Ovary (tissue), 3 donors: ENCODE results near the gene VSTM2B.

Source experiments
- CTCF ChIP-seq, 3 donors: fragments of 450-650 bp in 2 of 3; fragments of 200-600 bp in 1 of 3; IDR thresholded peaks; one replicate each; pipeline versions ENCODE4 v1.5.1 to v1.8.0; 2016 to 2022; ENCODE audit warnings: antibody characterized with exemption in 3 of 3, mild to moderate bottlenecking in 1 of 3
- EP300 ChIP-seq: sonication (generic); formaldehyde crosslinking; IDR thresholded peaks from one replicate; pipeline ENCODE4 v1.6.1; 2017; ENCODE audit warnings: antibody characterized with exemption
- POLR2A ChIP-seq: fragments of 450-650 bp; IDR thresholded peaks from one replicate; pipeline ENCODE4 v1.6.1; 2017; ENCODE audit warnings: antibody characterized with exemption, mild to moderate bottlenecking, moderate library complexity
- donor health status: DM: no; HTN: no; CAD: no.

DNA sequence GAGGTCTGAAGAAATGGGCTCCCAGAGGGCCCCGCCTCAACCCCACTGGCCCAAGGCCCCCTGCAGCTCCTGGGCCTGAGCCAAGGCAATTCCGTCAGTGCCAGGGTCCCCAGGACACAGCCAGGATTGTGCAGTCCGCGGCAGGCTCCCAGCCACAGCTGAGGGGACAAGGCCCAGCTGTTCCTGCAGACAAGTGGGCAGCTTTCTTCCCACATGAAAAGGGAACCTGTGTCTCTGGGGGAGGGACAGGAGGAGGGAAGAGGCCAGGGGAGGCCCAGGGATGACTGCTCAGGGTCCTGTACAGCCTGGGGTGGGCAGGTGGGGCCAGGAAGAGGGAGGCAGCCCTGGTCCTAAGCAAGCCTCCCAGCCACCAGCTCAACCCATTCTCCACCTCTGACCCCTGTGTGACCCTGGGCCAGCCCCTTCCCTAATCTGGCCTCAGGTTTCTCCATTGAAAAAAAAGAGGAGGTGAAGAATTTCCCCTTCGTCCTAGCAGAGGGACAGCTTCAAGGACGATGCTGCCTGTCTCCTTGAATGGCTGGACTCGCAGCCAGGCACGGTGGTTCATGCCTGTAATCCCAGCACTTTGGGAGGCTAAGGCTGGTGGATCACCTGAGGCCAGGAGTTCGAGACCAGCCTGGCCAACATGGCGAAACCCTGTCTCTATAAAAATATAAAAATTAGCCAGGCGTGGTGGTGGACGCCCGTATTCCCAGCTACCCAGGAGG lies 20.5 kb upstream of the VSTM2B start:
- TF ChIP-seq POLR2A (no peak), CTCF (IDR thresholded peaks at IDR 0.05) (no peak), EP300 (no peak)
